Upper lobe of right lung (tissue), 1 donor: ENCODE measurements around the gene PRKN. TPM values are rescaled to one million over a fixed set of nuclear protein-coding genes. Genes with fewer than 3 reads are reported as not detected.

Experiments
- ATAC-seq: fragments of 200-7000 bp; cut with Tn5 transposase; one replicate; pipeline ENCODE4 v1.9.1; 2020; ENCODE audit warnings: mild to moderate bottlenecking, moderate library complexity
- DNase-seq: peaks from one replicate; pipeline ENCODE4 v3.0.0-alpha.2; 2020
- H3K27ac ChIP-seq: fragments of 200-600 bp; one replicate; pipeline ENCODE4 v1.8.0; 2022
- H3K27me3 ChIP-seq: fragments of 200-600 bp; one replicate; pipeline ENCODE4 v1.8.0; 2022; ENCODE audit warnings: mild to moderate bottlenecking
- H3K36me3 ChIP-seq: fragments of 200-600 bp; one replicate; pipeline ENCODE4 v1.8.0; 2022
- H3K4me1 ChIP-seq: fragments of 200-600 bp; one replicate; pipeline ENCODE4 v1.8.0; 2022
- H3K4me3 ChIP-seq: fragments of 200-600 bp; one replicate; pipeline ENCODE4 v1.8.0; 2022; ENCODE audit warnings: mild to moderate bottlenecking
- H3K9me3 ChIP-seq: fragments of 200-600 bp; one replicate; pipeline ENCODE4 v1.8.0; 2022
- CTCF ChIP-seq: fragments of 200-600 bp; IDR thresholded peaks from one replicate; pipeline ENCODE4 v1.8.0; 2022; ENCODE audit warnings: antibody characterized with exemption
- intact Hi-C: fragments of 100-400 bp; cut with DNase I; formaldehyde crosslinking; loops from one replicate; pipeline ENCODE4 v1.11.0; 2022
- total RNA-seq: library from RNA; stranded (reverse); fragmentation: NEBNext Ultra II Directional; extraction: Animal tissue kit (Norgen Biotek cat#: 25700); gene quantifications from one replicate; pipeline ENCODE4 v1.2.1, GENCODE V29; 2021
- donor health status: DM: no; HTN: yes; CAD: no; lungs with severe emphysema.

The PRKN gene
- total RNA-seq, 1 donor from 2014 or later = 2.7 TPM

GRCh38 chr6:161300823-161301222 lies 1426.7 kb downstream of the PRKN start:
- Histone ChIP-seq H3K36me3 (no peaks in the 10 kb centered on the region), H3K27ac (no peak overlapping the region), H3K9me3 (no peaks in the 10 kb centered on the region), H3K4me3 (no peak overlapping the region), H3K27me3 (no peaks in the 10 kb centered on the region), H3K4me1 (no peaks in the 10 kb centered on the region)
- no peak for ATAC-seq
- intact Hi-C loops = no loop called here
- no peak for DNase-seq
- no peak for TF ChIP-seq CTCF

- no peak for ATAC-seq
- no peak overlapping the region for H3K27ac ChIP-seq
Measured at GRCh38 chr6:161299726-161300125, 1427.8 kb downstream of the PRKN start.

More at GRCh38 chr6:161299726-161300125, 1427.8 kb downstream of the PRKN start:
- TF ChIP-seq CTCF = no peak
- Histone ChIP-seq H3K9me3 (no peaks in the 10 kb centered on the region), H3K4me3 (no peak overlapping the region), H3K36me3 (no peaks in the 10 kb centered on the region), H3K4me1 (no peaks in the 10 kb centered on the region), H3K27me3 (no peaks in the 10 kb centered on the region)
- intact Hi-C loops = no loop called here
- no peak for DNase-seq

Other genes with a start within 250 kb of the PRKN start
- gene PACRG, start 208 bp upstream of the PRKN start, total RNA-seq = 1.5 TPM